ENCODE data around the gene HIPK3. TPM values are rescaled to one million over a fixed set of nuclear protein-coding genes. Genes with fewer than 3 reads are reported as not detected.
"Not testable (repeated sequence)": the region's sequence is repeated elsewhere in the genome, so short reads cannot be mapped to it uniquely, and the experiment has no call there.

The HIPK3 gene
- total RNA-seq, 1 donor from 2014 or later, result 83.0 TPM

- Mint-ChIP-seq H3K27ac (ENCODE audit: unreplicated experiment) (peak overlapping the region; percentile 100), H3K4me3 (ENCODE audit: unreplicated experiment) (peak overlapping the region; percentile 96), H3K36me3 (ENCODE audit: low read depth) (no peaks in the 10 kb centered on the region), H3K4me1 (ENCODE audit: low read depth) (peaks cover 55% of the 10 kb centered on the region), H3K27me3 (ENCODE audit: low read depth) (no peaks in the 10 kb centered on the region), H3K9me3 (ENCODE audit: low read depth) (no peaks in the 10 kb centered on the region)
- no peak for TF ChIP-seq CTCF (IDR thresholded peaks at IDR 0.05)
- DNase-seq (ENCODE audit: low spot score), result no peak
Observed at GRCh38 chr11:33259869-33260268, 2.7 kb downstream of the HIPK3 start.

GRCh38 chr11:33261350-33261749, 4.2 kb downstream of the HIPK3 start:
- not testable (repeated sequence) for H3K27me3 Mint-ChIP-seq (ENCODE audit: low read depth); DNase-seq (ENCODE audit: low spot score); H3K4me3 Mint-ChIP-seq (ENCODE audit: unreplicated experiment); H3K9me3 Mint-ChIP-seq (ENCODE audit: low read depth); H3K36me3 Mint-ChIP-seq (ENCODE audit: low read depth)
- peak overlapping the region; percentile 18 for H3K27ac Mint-ChIP-seq (ENCODE audit: unreplicated experiment)
- H3K4me1 Mint-ChIP-seq (ENCODE audit: low read depth), result peaks cover 56% of the 10 kb centered on the region

GRCh38 chr11:33262011-33262645, 4.9 kb downstream of the HIPK3 start:
- Mint-ChIP-seq H3K27ac (ENCODE audit: unreplicated experiment) (peak overlapping the region; percentile 80), H3K4me3 (ENCODE audit: unreplicated experiment) (no peak overlapping the region), H3K27me3 (ENCODE audit: low read depth) (no peaks in the 10 kb centered on the region), H3K9me3 (ENCODE audit: low read depth) (no peaks in the 10 kb centered on the region), H3K36me3 (ENCODE audit: low read depth) (no peaks in the 10 kb centered on the region), H3K4me1 (ENCODE audit: low read depth) (peaks cover 57% of the 10 kb centered on the region)
- DNase-seq (ENCODE audit: low spot score), result no peak
- no peak for TF ChIP-seq CTCF (IDR thresholded peaks at IDR 0.05)

GRCh38 chr11:33263549-33263948, 6.4 kb downstream of the HIPK3 start:
- peak overlapping the region; percentile 49 for H3K27ac Mint-ChIP-seq (ENCODE audit: unreplicated experiment)
- H3K36me3 Mint-ChIP-seq (ENCODE audit: low read depth), result no peaks in the 10 kb centered on the region
- H3K27me3 Mint-ChIP-seq (ENCODE audit: low read depth), result no peaks in the 10 kb centered on the region
- H3K4me1 Mint-ChIP-seq (ENCODE audit: low read depth), result peaks cover 63% of the 10 kb centered on the region
- H3K4me3 Mint-ChIP-seq (ENCODE audit: unreplicated experiment), result no peak overlapping the region
- no peak for DNase-seq (ENCODE audit: low spot score)
- no peaks in the 10 kb centered on the region for H3K9me3 Mint-ChIP-seq (ENCODE audit: low read depth)
- no peak for TF ChIP-seq CTCF (IDR thresholded peaks at IDR 0.05)

- no peaks in the 10 kb centered on the region for H3K36me3 Mint-ChIP-seq (ENCODE audit: low read depth)
- no peak for DNase-seq (ENCODE audit: low spot score)
- H3K4me3 Mint-ChIP-seq (ENCODE audit: unreplicated experiment), result no peak overlapping the region
- no peaks in the 10 kb centered on the region for H3K9me3 Mint-ChIP-seq (ENCODE audit: low read depth)
- no peak overlapping the region for H3K27ac Mint-ChIP-seq (ENCODE audit: unreplicated experiment)
- no peak for TF ChIP-seq CTCF (IDR thresholded peaks at IDR 0.05)
- H3K27me3 Mint-ChIP-seq (ENCODE audit: low read depth), result no peaks in the 10 kb centered on the region
- H3K4me1 Mint-ChIP-seq (ENCODE audit: low read depth), result peaks cover 67% of the 10 kb centered on the region
Observed at GRCh38 chr11:33264926-33265325, 7.7 kb downstream of the HIPK3 start.
